CD4-positive, alpha-beta memory T cell (primary cell): Measurements from ENCODE around the gene NPTX2. TPM values are rescaled to one million over a fixed set of nuclear protein-coding genes. Genes with fewer than 3 reads are reported as not detected.
A peak's percentile ranks its signal among the peaks of the same experiment; 100 is the strongest.

ENCODE experiments used
- CTCF ChIA-PET: fragments of 350-600 bp; sonication (Branson Sonifier 250); formaldehyde crosslinking; loops from one replicate; lab custom pipeline; 2021; ENCODE audit warnings: inconsistent platforms; ENCODE audit not compliant: partially characterized antibody; lab: Charles Lee
- POLR2A ChIA-PET: fragments of 350-600 bp; sonication (Branson Sonifier 250); formaldehyde crosslinking; loops from one replicate; lab custom pipeline; 2021; ENCODE audit not compliant: partially characterized antibody; lab: Charles Lee
- DNase-seq, 5 donors: peaks; one replicate each; pipeline versions ENCODE4 v3.0.0 to v3.0.0-alpha.2; 2020 to 2022; ENCODE audit warnings: mixed read lengths in 1 of 5
- H3K27ac ChIP-seq: one replicate; pipeline ENCODE4 v1.7.0; 2013; ENCODE audit warnings: low read depth, low read length
- H3K27me3 ChIP-seq: 2 replicates; pipeline ENCODE4 v1.7.0; 2013; ENCODE audit warnings: mild to moderate bottlenecking, low read length, moderate library complexity; ENCODE audit not compliant: insufficient read depth
- H3K36me3 ChIP-seq: 2 replicates; pipeline ENCODE4 v1.7.0; 2013; ENCODE audit warnings: mild to moderate bottlenecking, low read length, moderate library complexity; ENCODE audit not compliant: insufficient read depth
- H3K4me1 ChIP-seq: 2 replicates; pipeline ENCODE4 v1.7.0; 2013; ENCODE audit warnings: mild to moderate bottlenecking, low read length, moderate library complexity; ENCODE audit not compliant: insufficient read depth
- H3K4me3 ChIP-seq, 2 donors: one replicate each; pipeline ENCODE4 v1.7.0; 2013; ENCODE audit warnings: low read length in 2 of 2, mild to moderate bottlenecking in 1 of 2
- H3K9me3 ChIP-seq, 2 donors: one replicate each; pipeline ENCODE4 v1.7.0; 2013; ENCODE audit warnings: low read length in 2 of 2, control low read depth in 1 of 2; ENCODE audit not compliant: control insufficient read depth in 1 of 2
- H3K27ac Mint-ChIP-seq, 7 donors: one replicate each; pipeline ENCODE4 v1.8.0; 2020 to 2021; ENCODE audit warnings: mixed read lengths in 7 of 7, mild to moderate bottlenecking in 6 of 7, inconsistent platforms in 3 of 7, moderate library complexity in 3 of 7
- H3K27me3 Mint-ChIP-seq, 2 donors: one replicate each; pipeline ENCODE4 v1.8.0; 2020 to 2021; ENCODE audit warnings: mixed read lengths in 2 of 2
- H3K36me3 Mint-ChIP-seq, 2 donors: one replicate each; pipeline ENCODE4 v1.8.0; 2020 to 2021; ENCODE audit warnings: mixed read lengths in 2 of 2, inconsistent platforms in 1 of 2, mild to moderate bottlenecking in 1 of 2
- H3K4me1 Mint-ChIP-seq, 4 donors: one replicate each; pipeline ENCODE4 v1.8.0; 2020 to 2021; ENCODE audit warnings: mixed read lengths in 4 of 4, mild to moderate bottlenecking in 1 of 4
- H3K4me3 Mint-ChIP-seq, 8 donors: one replicate each; pipeline ENCODE4 v1.8.0; 2020 to 2021; ENCODE audit warnings: mixed read lengths in 8 of 8, mild to moderate bottlenecking in 7 of 8, moderate library complexity in 6 of 8, inconsistent platforms in 3 of 8
- H3K9me3 Mint-ChIP-seq, 8 donors: one replicate each; pipeline ENCODE4 v1.8.0; 2020 to 2021; ENCODE audit warnings: mixed read lengths in 8 of 8, mild to moderate bottlenecking in 5 of 8, inconsistent platforms in 3 of 8, moderate library complexity in 1 of 8
- intact Hi-C: fragments of 100-400 bp; cut with micrococcal nuclease; formaldehyde crosslinking; loops from one replicate; pipeline ENCODE4 v1.15.1; 2023
- polyA plus RNA-seq, 2 donors: library from polyadenylated mRNA; unstranded; fragments of 300-500 nt; fragmentation: Illumina TruSeq; gene quantifications; one replicate each; pipeline ENCODE4 v1.2.3, GENCODE V29; 2021
- total RNA-seq, 2 experiments: library from RNA; stranded (reverse); gene quantifications; one replicate each; pipeline ENCODE4 v1.2.3, GENCODE V29; 2021

Gene NPTX2
- total and polyA plus RNA-seq, 4 experiments from 2014 or later: not detected

DNA sequence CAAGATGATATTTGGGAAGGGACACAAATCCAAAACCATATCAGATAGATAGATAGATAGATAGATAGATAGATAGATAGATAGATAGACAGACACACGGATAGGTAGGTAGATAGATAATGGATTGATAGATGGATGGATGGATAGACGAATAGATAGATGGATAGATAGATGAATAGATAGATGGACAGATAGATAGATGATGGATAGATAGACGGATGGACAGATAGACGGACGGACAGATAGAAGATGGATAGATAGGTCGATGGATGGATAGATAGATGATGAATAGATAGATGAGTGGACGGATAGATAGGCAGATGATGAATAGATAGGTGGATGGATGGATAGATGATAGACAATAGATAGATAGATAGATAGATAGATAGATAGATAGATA, 39.8 kb downstream of the NPTX2 start:
- no peak for DNase-seq
- H3K36me3 ChIP-seq: no peaks in the 10 kb centered on the region
- peaks cover 0 to 4% (median 2%) of the 10 kb centered on the region in 8 donors for H3K9me3 Mint-ChIP-seq
- ChIA-PET CTCF (no interaction called here), POLR2A (no interaction called here)
- intact Hi-C loops: no loop called here
- H3K27ac Mint-ChIP-seq: no peak overlapping the region
- H3K4me1 ChIP-seq: no peaks in the 10 kb centered on the region
- H3K27me3 Mint-ChIP-seq: peaks cover 0 to 3% of the 10 kb centered on the region in 2 donors
- H3K4me3 Mint-ChIP-seq: no peak overlapping the region
- no peaks in the 10 kb centered on the region for H3K4me1 Mint-ChIP-seq
- no peaks in the 10 kb centered on the region for H3K36me3 Mint-ChIP-seq
- no peak overlapping the region for H3K27ac ChIP-seq
- H3K27me3 ChIP-seq: no peaks in the 10 kb centered on the region
- H3K4me3 ChIP-seq: no peak overlapping the region
- no peaks in the 10 kb centered on the region for H3K9me3 ChIP-seq

DNA sequence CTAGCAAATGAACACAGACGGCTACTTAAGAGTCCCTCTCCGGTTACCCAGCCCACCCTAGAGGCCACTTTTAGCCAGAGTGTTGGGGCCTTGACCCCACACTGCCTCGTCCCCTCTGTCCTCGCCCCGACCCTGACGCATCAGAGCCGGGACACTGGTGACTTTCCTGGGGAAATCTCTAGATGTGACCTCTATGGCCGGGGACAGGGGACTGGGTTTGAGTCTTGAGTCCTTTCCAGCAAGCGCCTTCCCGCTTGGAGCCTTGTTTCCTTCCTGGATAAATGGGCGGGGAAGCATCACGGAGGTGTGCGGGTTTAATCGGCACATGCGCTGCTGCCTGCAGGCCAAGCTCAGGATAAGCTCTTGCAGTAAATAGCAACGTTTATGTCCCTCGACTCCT, 40.7 kb downstream of the NPTX2 start:
- no peak overlapping the region for H3K27ac Mint-ChIP-seq
- peaks cover 0 to 6% (median 2%) of the 10 kb centered on the region in 8 donors for H3K9me3 Mint-ChIP-seq
- H3K4me1 Mint-ChIP-seq: no peaks in the 10 kb centered on the region
- DNase-seq: no peak
- Histone ChIP-seq H3K27me3 (no peaks in the 10 kb centered on the region), H3K4me1 (no peaks in the 10 kb centered on the region), H3K4me3 (no peak overlapping the region), H3K9me3 (no peaks in the 10 kb centered on the region), H3K36me3 (no peaks in the 10 kb centered on the region), H3K27ac (no peak overlapping the region)
- no peak overlapping the region for H3K4me3 Mint-ChIP-seq
- H3K27me3 Mint-ChIP-seq: peaks cover 0 to 3% of the 10 kb centered on the region in 2 donors
- POLR2A ChIA-PET: no interaction called here
- intact Hi-C loops: no loop called here
- CTCF ChIA-PET: no interaction called here
- H3K36me3 Mint-ChIP-seq: no peaks in the 10 kb centered on the region

DNA sequence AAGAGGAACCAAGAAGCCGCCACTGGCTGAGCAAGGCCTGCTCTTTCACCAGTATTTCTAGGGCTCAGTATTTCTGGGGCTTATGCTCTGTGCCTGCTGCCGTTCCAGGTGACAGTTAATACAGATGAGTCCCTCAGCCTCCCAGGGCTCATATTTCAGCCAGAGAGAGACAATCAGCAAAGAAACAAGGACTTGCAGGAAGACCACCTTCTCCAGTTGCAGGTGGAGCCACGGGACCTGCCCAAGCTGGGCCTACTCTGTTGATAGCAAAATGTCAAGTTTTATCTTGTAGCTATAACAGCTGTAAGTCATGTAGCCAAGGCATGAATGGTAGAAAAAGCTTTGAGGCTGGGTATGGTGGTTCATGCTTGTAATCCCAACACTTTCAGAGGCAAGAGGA, 42.7 kb downstream of the NPTX2 start:
- H3K9me3 Mint-ChIP-seq: peaks cover 0 to 9% (median 3%) of the 10 kb centered on the region in 8 donors
- H3K36me3 Mint-ChIP-seq: no peaks in the 10 kb centered on the region
- peaks cover 0 to 2% of the 10 kb centered on the region in 2 donors for H3K27me3 Mint-ChIP-seq
- POLR2A ChIA-PET: no interaction called here
- no peaks in the 10 kb centered on the region for H3K4me1 Mint-ChIP-seq
- no peak for DNase-seq
- Histone ChIP-seq H3K9me3 (no peaks in the 10 kb centered on the region), H3K36me3 (no peaks in the 10 kb centered on the region), H3K4me1 (no peaks in the 10 kb centered on the region), H3K4me3 (no peak overlapping the region), H3K27ac (no peak overlapping the region), H3K27me3 (no peaks in the 10 kb centered on the region)
- no peak overlapping the region for H3K4me3 Mint-ChIP-seq
- intact Hi-C loops: no loop called here
- no peak overlapping the region for H3K27ac Mint-ChIP-seq
- CTCF ChIA-PET: no interaction called here

DNA sequence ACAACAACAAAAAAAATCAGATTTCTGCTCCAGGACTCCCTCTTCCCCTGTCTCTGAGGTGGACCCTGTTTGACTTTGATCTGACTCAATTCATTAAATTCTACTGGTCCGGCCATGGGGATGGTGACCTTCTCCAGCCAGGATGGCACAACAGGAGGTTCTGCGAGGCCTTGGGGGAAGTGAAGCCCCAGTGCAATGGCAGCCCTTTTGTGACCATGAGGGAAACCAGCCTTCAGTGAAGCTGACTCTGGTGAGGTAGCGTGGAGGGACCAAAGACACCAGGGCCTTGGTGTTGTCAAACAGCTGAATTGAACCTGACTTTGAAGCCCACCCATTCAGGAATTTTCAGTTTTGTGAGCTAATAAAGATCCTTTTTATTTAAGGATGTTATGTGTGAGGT, 44.5 kb downstream of the NPTX2 start:
- Mint-ChIP-seq H3K9me3 (peaks cover 0 to 11% (median 5%) of the 10 kb centered on the region in 8 donors), H3K36me3 (no peaks in the 10 kb centered on the region), H3K27me3 (peaks cover 0 to 4% of the 10 kb centered on the region in 2 donors), H3K27ac (no peak overlapping the region), H3K4me1 (no peaks in the 10 kb centered on the region), H3K4me3 (no peak overlapping the region)
- no peak for DNase-seq
- Histone ChIP-seq H3K9me3 (no peaks in the 10 kb centered on the region), H3K27me3 (no peaks in the 10 kb centered on the region), H3K27ac (no peak overlapping the region), H3K4me3 (no peak overlapping the region), H3K36me3 (no peaks in the 10 kb centered on the region), H3K4me1 (no peaks in the 10 kb centered on the region)
- CTCF ChIA-PET: no interaction called here
- POLR2A ChIA-PET: no interaction called here
- intact Hi-C loops: no loop called here

DNA sequence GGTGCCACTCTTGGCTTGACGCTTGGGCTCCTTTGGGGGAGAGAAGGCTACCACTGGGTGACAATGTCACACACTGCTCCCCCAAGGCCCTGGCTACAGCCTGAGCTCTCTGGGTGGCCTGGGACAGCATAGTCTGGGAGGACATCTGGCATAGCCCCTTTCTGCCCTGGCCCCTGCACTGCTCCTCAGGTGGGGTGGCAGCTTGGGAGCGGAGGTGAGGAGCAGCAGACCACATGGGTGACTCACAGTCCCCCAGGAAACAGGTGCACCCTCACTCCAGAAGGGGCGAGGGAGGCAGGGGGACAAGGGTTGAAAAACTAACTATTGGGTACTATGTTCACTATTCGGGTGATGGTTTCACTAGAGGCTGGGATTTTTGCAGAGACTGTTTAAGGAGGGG, 45.2 kb downstream of the NPTX2 start:
- ChIA-PET CTCF (no interaction called here), POLR2A (no interaction called here)
- Histone ChIP-seq H3K4me1 (no peaks in the 10 kb centered on the region), H3K4me3 (no peak overlapping the region), H3K9me3 (no peaks in the 10 kb centered on the region), H3K27ac (no peak overlapping the region), H3K27me3 (no peaks in the 10 kb centered on the region), H3K36me3 (no peaks in the 10 kb centered on the region)
- no peaks in the 10 kb centered on the region for H3K4me1 Mint-ChIP-seq
- H3K4me3 Mint-ChIP-seq: peak overlapping the region in 1 of 8 donors; percentile 49
- intact Hi-C loops: no loop called here
- H3K27me3 Mint-ChIP-seq: peaks cover 0 to 4% of the 10 kb centered on the region in 2 donors
- no peaks in the 10 kb centered on the region for H3K36me3 Mint-ChIP-seq
- DNase-seq: no peak
- H3K27ac Mint-ChIP-seq: no peak overlapping the region
- H3K9me3 Mint-ChIP-seq: peaks cover 0 to 11% (median 5%) of the 10 kb centered on the region in 8 donors

DNA sequence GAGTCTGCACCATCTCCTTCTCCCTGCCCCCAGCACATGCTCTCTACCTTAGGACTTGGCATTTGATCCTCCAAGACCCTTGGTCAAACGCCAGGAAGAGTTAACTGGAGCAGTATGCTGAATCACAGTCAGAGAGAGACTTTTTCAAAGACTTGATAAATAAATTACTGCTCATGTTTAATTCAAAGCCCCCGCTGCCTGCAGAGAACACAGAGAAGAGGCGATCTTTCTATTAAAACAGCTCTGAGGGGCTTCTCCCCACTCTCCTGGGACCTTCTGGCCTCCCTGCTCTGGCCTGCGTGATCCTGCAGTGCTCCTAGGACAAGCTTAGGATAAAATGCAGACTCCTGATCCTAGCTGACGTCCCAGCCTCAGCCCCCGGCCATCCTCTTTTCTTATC, 47.8 kb downstream of the NPTX2 start:
- intact Hi-C loops: no loop called here
- H3K4me1 ChIP-seq: no peaks in the 10 kb centered on the region
- no peak overlapping the region for H3K27ac Mint-ChIP-seq
- CTCF ChIA-PET: no interaction called here
- POLR2A ChIA-PET: no interaction called here
- peaks cover 0 to 3% of the 10 kb centered on the region in 2 donors for H3K27me3 Mint-ChIP-seq
- H3K27ac ChIP-seq: no peak overlapping the region
- no peak overlapping the region for H3K4me3 Mint-ChIP-seq
- no peaks in the 10 kb centered on the region for H3K36me3 ChIP-seq
- H3K36me3 Mint-ChIP-seq: no peaks in the 10 kb centered on the region
- no peaks in the 10 kb centered on the region for H3K27me3 ChIP-seq
- H3K4me1 Mint-ChIP-seq: no peaks in the 10 kb centered on the region
- no peak for DNase-seq
- H3K9me3 Mint-ChIP-seq: peaks cover 0 to 10% (median 5%) of the 10 kb centered on the region in 8 donors
- H3K4me3 ChIP-seq: no peak overlapping the region
- no peaks in the 10 kb centered on the region for H3K9me3 ChIP-seq

DNA sequence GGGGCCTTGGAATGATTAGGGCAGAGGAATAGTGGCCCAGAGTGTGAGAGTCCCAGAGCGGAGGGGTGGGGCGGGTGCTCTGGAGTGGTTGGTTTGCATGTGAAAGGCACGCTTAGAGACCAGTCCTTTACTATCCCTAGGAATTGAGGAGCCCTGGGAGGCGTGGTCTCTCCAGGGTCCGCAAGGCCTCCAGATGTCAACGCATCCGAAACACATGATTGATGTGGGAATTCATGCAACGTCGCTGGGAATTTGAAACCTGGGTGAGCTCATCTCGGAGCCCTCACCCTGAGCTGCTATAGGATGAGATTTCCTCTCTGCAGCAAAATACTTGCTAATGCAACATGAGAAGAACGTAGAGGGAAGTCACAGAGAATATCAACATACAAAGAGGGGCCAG, 51.2 kb downstream of the NPTX2 start:
- H3K4me1 Mint-ChIP-seq: no peaks in the 10 kb centered on the region
- H3K27me3 Mint-ChIP-seq: peaks cover 0 to 3% of the 10 kb centered on the region in 2 donors
- intact Hi-C loops: no loop called here
- DNase-seq: no peak
- H3K4me3 Mint-ChIP-seq: no peak overlapping the region
- no peaks in the 10 kb centered on the region for H3K36me3 ChIP-seq
- ChIA-PET CTCF (no interaction called here), POLR2A (no interaction called here)
- no peak overlapping the region for H3K4me3 ChIP-seq
- no peak overlapping the region for H3K27ac ChIP-seq
- no peaks in the 10 kb centered on the region for H3K4me1 ChIP-seq
- no peak overlapping the region for H3K27ac Mint-ChIP-seq
- peaks cover 2 to 19% (median 7%) of the 10 kb centered on the region in 8 donors for H3K9me3 Mint-ChIP-seq
- no peaks in the 10 kb centered on the region for H3K36me3 Mint-ChIP-seq
- no peaks in the 10 kb centered on the region for H3K27me3 ChIP-seq
- H3K9me3 ChIP-seq: no peaks in the 10 kb centered on the region
